ENCODE results near the gene COL19A1. TPM values are rescaled to one million over a fixed set of nuclear protein-coding genes. Genes with fewer than 3 reads are reported as not detected.

Gene COL19A1
- total and polyA plus RNA-seq, 12 donors: 0.26 to 2.8 (median 1.7) TPM

- no peaks in the 10 kb centered on the region for H3K36me3 ChIP-seq
- no peak for ATAC-seq
- H3K4me3 ChIP-seq: no peak overlapping the region
- intact Hi-C loops (cut with DNase I): no loop called here
- no peaks in the 10 kb centered on the region for H3K9me3 ChIP-seq
- H3K27ac ChIP-seq: no peak overlapping the region
- H3K4me1 ChIP-seq: no peaks in the 10 kb centered on the region
- DNase-seq: no peak
- WGBS, 2 donors: 88 to 89% methylated on average over 6 of the region's 6 CpGs
- no peaks in the 10 kb centered on the region for H3K27me3 ChIP-seq
- TF ChIP-seq CTCF (IDR thresholded peaks at IDR 0.05): no peak
Observed at GRCh38 chr6:70149209-70149788, 282.9 kb downstream of the COL19A1 start.

- Histone ChIP-seq H3K36me3 (no peaks in the 10 kb centered on the region), H3K9me3 (no peaks in the 10 kb centered on the region), H3K4me1 (no peaks in the 10 kb centered on the region), H3K4me3 (no peak overlapping the region), H3K27me3 (no peaks in the 10 kb centered on the region), H3K27ac (no peak overlapping the region)
- TF ChIP-seq CTCF (IDR thresholded peaks at IDR 0.05): no peak
- intact Hi-C loops (cut with DNase I): no loop called here
- WGBS, 2 donors: 53 to 71% methylated on average over 4 of the region's 4 CpGs
- ATAC-seq: no peak
- DNase-seq: no peak
Observed at GRCh38 chr6:70150521-70150920, 284.2 kb downstream of the COL19A1 start.

GRCh38 chr6:70151616-70152015 is 285.3 kb downstream of the COL19A1 start:
- no peaks in the 10 kb centered on the region for H3K9me3 ChIP-seq
- WGBS, 2 donors: 72 to 75% methylated on average over 2 of the region's 2 CpGs
- H3K27ac ChIP-seq: no peak overlapping the region
- no peak overlapping the region for H3K4me3 ChIP-seq
- ATAC-seq (no peak), DNase-seq (no peak)
- intact Hi-C loops (cut with DNase I): no loop called here
- no peaks in the 10 kb centered on the region for H3K4me1 ChIP-seq
- H3K36me3 ChIP-seq: no peaks in the 10 kb centered on the region
- no peak for TF ChIP-seq CTCF (IDR thresholded peaks at IDR 0.05)
- no peaks in the 10 kb centered on the region for H3K27me3 ChIP-seq

- DNase-seq: no peak
- ATAC-seq: no peak
- Histone ChIP-seq H3K36me3 (no peaks in the 10 kb centered on the region), H3K27me3 (no peaks in the 10 kb centered on the region), H3K9me3 (no peaks in the 10 kb centered on the region), H3K4me3 (no peak overlapping the region), H3K4me1 (no peaks in the 10 kb centered on the region), H3K27ac (no peak overlapping the region)
- intact Hi-C loops (cut with DNase I): no loop called here
- no peak for TF ChIP-seq CTCF (IDR thresholded peaks at IDR 0.05)
- WGBS, 2 donors: 78 to 81% methylated on average over 6 of the region's 6 CpGs
Observed at GRCh38 chr6:70152786-70153185, 286.4 kb downstream of the COL19A1 start.
